ENCODE measurements around the gene PLA2G7.
"Not testable (repeated sequence)": the region's sequence is repeated elsewhere in the genome, so short reads cannot be mapped to it uniquely, and the experiment has no call there.

The PLA2G7 gene

GRCh38 chr6:46751658-46752057 is 16.5 kb upstream of the PLA2G7 start:
- DNase-seq (ENCODE audit: extremely low read depth, insufficient read length) = no peak
- Histone ChIP-seq H3K4me3 (replicated peaks; ENCODE audit: low read depth, low read length) (no peak overlapping the region), H3K36me3 (ENCODE audit: control insufficient read depth, insufficient read depth, low read length) (no peaks in the 10 kb centered on the region), H3K27me3 (replicated peaks; ENCODE audit: control insufficient read depth, insufficient read depth, low read length) (no peaks in the 10 kb centered on the region)
- no peak for TF ChIP-seq CTCF (IDR thresholded peaks at IDR 0.05; ENCODE audit: insufficient read depth, low read length, poor library complexity, severe bottlenecking)

- no peak overlapping the region for H3K4me3 ChIP-seq (replicated peaks; ENCODE audit: low read depth, low read length)
- no peaks in the 10 kb centered on the region for H3K36me3 ChIP-seq (ENCODE audit: control insufficient read depth, insufficient read depth, low read length)
- no peaks in the 10 kb centered on the region for H3K27me3 ChIP-seq (replicated peaks; ENCODE audit: control insufficient read depth, insufficient read depth, low read length)
- TF ChIP-seq CTCF (IDR thresholded peaks at IDR 0.05; ENCODE audit: insufficient read depth, low read length, poor library complexity, severe bottlenecking) = no peak
- DNase-seq (ENCODE audit: extremely low read depth, insufficient read length) = no peak
These were observed 14.6 kb upstream of the PLA2G7 start for GRCh38 chr6:46749731-46750130.

- Histone ChIP-seq H3K27me3 (replicated peaks; ENCODE audit: control insufficient read depth, insufficient read depth, low read length) (no peaks in the 10 kb centered on the region), H3K4me3 (replicated peaks; ENCODE audit: low read depth, low read length) (no peak overlapping the region), H3K36me3 (ENCODE audit: control insufficient read depth, insufficient read depth, low read length) (no peaks in the 10 kb centered on the region)
- no peak for DNase-seq (ENCODE audit: extremely low read depth, insufficient read length)
- no peak for TF ChIP-seq CTCF (IDR thresholded peaks at IDR 0.05; ENCODE audit: insufficient read depth, low read length, poor library complexity, severe bottlenecking)
These were observed 13.8 kb upstream of the PLA2G7 start for GRCh38 chr6:46748940-46749503.

- H3K36me3 ChIP-seq (ENCODE audit: control insufficient read depth, insufficient read depth, low read length) = no peaks in the 10 kb centered on the region
- TF ChIP-seq CTCF (IDR thresholded peaks at IDR 0.05; ENCODE audit: insufficient read depth, low read length, poor library complexity, severe bottlenecking) = no peak
- no peak for DNase-seq (ENCODE audit: extremely low read depth, insufficient read length)
- no peaks in the 10 kb centered on the region for H3K27me3 ChIP-seq (replicated peaks; ENCODE audit: control insufficient read depth, insufficient read depth, low read length)
- H3K4me3 ChIP-seq (replicated peaks; ENCODE audit: low read depth, low read length) = no peak within 1 kb of the TSS
These were observed 11.5 kb upstream of the PLA2G7 start, which contains the start of gene ANKRD66 for GRCh38 chr6:46746696-46747095. Gene ANKRD66 (plus strand): TSS chr6:46746933. CDS start chr6:46751949, 5,016 bp downstream.

DNA sequence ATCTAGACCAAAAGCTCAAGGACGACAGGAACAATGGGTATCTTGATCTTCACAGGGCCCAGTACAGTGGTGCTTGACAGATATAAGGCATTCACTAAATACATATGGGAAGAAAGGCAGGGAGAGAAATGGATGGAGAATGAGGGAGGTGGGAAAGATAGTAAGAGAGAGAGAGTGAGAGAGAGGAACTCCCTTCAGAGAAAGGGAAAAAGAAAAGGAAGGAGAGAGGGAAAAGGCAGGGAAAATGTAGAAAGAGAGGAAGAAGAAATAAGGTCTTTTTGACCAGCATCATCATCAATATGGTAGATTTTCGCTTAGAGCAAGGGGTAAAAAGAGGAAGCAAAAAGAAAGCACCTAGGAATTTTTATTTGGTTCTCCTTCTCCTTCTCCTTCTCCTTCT is 10.8 kb upstream of the PLA2G7 start:
- H3K27me3 ChIP-seq (replicated peaks; ENCODE audit: control insufficient read depth, insufficient read depth, low read length) = no peaks in the 10 kb centered on the region
- TF ChIP-seq CTCF (IDR thresholded peaks at IDR 0.05; ENCODE audit: insufficient read depth, low read length, poor library complexity, severe bottlenecking) = no peak

GRCh38 chr6:46744159-46744725 is 9.1 kb upstream of the PLA2G7 start:
- H3K4me3 ChIP-seq (replicated peaks; ENCODE audit: low read depth, low read length); H3K27me3 ChIP-seq (replicated peaks; ENCODE audit: control insufficient read depth, insufficient read depth, low read length); DNase-seq (ENCODE audit: extremely low read depth, insufficient read length): not testable (repeated sequence)

More for the DNA sequence above, 10.8 kb upstream of the PLA2G7 start:
- DNase-seq (ENCODE audit: extremely low read depth, insufficient read length) = no peak
- Histone ChIP-seq H3K36me3 (ENCODE audit: control insufficient read depth, insufficient read depth, low read length) (no peaks in the 10 kb centered on the region), H3K4me3 (replicated peaks; ENCODE audit: low read depth, low read length) (no peak overlapping the region)

More at GRCh38 chr6:46744159-46744725, 9.1 kb upstream of the PLA2G7 start:
- not testable (repeated sequence) for H3K36me3 ChIP-seq (ENCODE audit: control insufficient read depth, insufficient read depth, low read length)

All from GM06990 (cell line).